Activated T-cell treated with anti-CD3 and anti-CD28 coated beads, Interleukin-2, amount 50 U/mL, for 24 hours (primary cell): Measurements from ENCODE around the gene SYNPO.

Experiments used
- DNase-seq: peaks from one replicate; pipeline ENCODE4 v3.0.0-alpha.2; 2020
- H3K27ac Mint-ChIP-seq: 2 replicates; pipeline ENCODE4 v1.8.0; 2020; ENCODE audit warnings: mild to moderate bottlenecking, mixed read lengths
- H3K27me3 Mint-ChIP-seq: 2 replicates; pipeline ENCODE4 v1.8.0; 2020; ENCODE audit warnings: mixed read lengths
- H3K36me3 Mint-ChIP-seq: 2 replicates; pipeline ENCODE4 v1.8.0; 2020; ENCODE audit warnings: low read depth, mixed read lengths
- H3K4me1 Mint-ChIP-seq: 2 replicates; pipeline ENCODE4 v1.8.0; 2020; ENCODE audit warnings: low read depth, mixed read lengths
- H3K4me3 Mint-ChIP-seq: 2 replicates; pipeline ENCODE4 v1.8.0; 2020; ENCODE audit warnings: mild to moderate bottlenecking, moderate library complexity, mixed read lengths
- H3K9me3 Mint-ChIP-seq: 2 replicates; pipeline ENCODE4 v1.8.0; 2020; ENCODE audit warnings: mixed read lengths

SYNPO gene

DNA sequence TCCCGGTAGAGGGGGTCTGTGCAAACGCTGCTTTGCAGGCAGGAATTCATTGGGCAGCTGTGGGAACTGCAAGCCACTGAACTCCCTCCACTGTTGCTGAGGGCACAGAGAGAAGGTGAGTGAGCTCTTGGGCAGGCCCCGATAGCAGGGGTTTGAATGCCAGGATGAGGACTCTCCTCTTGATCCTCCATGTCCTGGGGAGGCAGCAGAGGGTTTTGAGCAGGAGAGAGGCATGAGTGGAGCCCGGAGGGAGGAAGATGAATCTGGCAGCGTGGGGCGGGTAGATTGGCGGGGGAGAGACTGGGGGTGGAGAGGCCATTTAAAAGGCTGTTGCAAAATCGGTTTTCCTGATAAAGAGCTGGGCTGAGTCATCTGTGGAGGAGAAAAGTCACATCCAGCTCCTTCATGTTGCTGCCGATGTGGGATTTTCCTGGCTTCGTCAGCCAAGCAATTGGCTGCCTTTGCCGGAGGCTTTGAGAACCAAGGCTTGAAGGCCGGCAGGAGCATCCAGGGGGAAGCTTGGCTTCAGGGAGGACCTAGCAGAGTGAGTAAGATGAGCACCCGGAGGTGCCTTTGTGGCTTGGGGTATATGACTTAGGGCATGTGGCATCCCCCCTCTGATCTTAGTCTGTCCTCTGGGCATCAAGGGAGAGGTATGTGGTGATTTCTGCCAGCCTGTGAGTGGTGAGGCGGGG is at the start of gene SYNPO:
SYNPO (plus strand) TSS at position 350 of the 695 bp plus-strand sequence. CDS start 7,616 bp downstream, outside the sequence.
- Mint-ChIP-seq H3K27ac (no peak within 1 kb of the TSS), H3K36me3 (no peaks in the 10 kb centered on the region), H3K4me1 (no peaks in the 10 kb centered on the region), H3K4me3 (no peak within 1 kb of the TSS), H3K9me3 (no peaks in the 10 kb centered on the region), H3K27me3 (peaks cover 9% of the 10 kb centered on the region)
- DNase-seq, result no peak

GRCh38 chr5:150590979-150591695 is 49.3 kb upstream of the SYNPO start:
- H3K36me3 Mint-ChIP-seq, result no peaks in the 10 kb centered on the region
- H3K9me3 Mint-ChIP-seq, result no peaks in the 10 kb centered on the region
- DNase-seq, result no peak
- H3K4me3 Mint-ChIP-seq, result no peak overlapping the region
- H3K27me3 Mint-ChIP-seq, result no peaks in the 10 kb centered on the region
- H3K4me1 Mint-ChIP-seq, result no peaks in the 10 kb centered on the region
- no peak overlapping the region for H3K27ac Mint-ChIP-seq

- Mint-ChIP-seq H3K4me3 (no peak overlapping the region), H3K4me1 (no peaks in the 10 kb centered on the region), H3K27me3 (no peaks in the 10 kb centered on the region), H3K27ac (no peak overlapping the region), H3K9me3 (no peaks in the 10 kb centered on the region), H3K36me3 (no peaks in the 10 kb centered on the region)
- DNase-seq, result no peak
Measured at GRCh38 chr5:150593593-150593992, 46.9 kb upstream of the SYNPO start.

DNA sequence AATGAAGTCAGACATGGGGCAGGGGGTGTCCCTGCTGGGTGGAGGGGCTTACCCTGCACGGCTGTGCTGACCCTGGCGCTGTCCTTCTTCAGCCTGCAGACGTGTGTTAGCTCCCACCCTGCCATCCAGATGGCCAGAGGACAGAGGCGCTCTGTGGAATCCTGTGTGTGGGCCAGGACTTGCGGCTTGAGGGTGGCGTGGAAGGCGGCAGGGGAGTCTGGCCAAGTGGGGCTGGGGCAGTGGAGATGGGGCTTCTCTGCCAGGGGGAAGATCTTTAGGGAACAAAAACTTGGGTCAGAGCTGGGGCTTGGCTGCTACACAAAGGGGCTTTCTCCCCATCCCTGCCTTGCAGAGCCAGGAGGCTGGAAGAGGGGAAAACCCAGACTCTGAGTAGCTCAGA is 46.5 kb upstream of the SYNPO start:
- no peaks in the 10 kb centered on the region for H3K27me3 Mint-ChIP-seq
- no peaks in the 10 kb centered on the region for H3K36me3 Mint-ChIP-seq
- H3K4me3 Mint-ChIP-seq, result no peak overlapping the region
- no peaks in the 10 kb centered on the region for H3K9me3 Mint-ChIP-seq
- DNase-seq, result no peak
- H3K4me1 Mint-ChIP-seq, result no peaks in the 10 kb centered on the region
- H3K27ac Mint-ChIP-seq, result no peak overlapping the region

- Mint-ChIP-seq H3K27ac (no peak overlapping the region), H3K4me1 (no peaks in the 10 kb centered on the region), H3K27me3 (no peaks in the 10 kb centered on the region), H3K4me3 (no peak overlapping the region), H3K9me3 (no peaks in the 10 kb centered on the region), H3K36me3 (no peaks in the 10 kb centered on the region)
- no peak for DNase-seq
Measured at GRCh38 chr5:150595466-150596031, 44.9 kb upstream of the SYNPO start.

- Mint-ChIP-seq H3K4me3 (no peak overlapping the region), H3K4me1 (no peaks in the 10 kb centered on the region), H3K9me3 (no peaks in the 10 kb centered on the region), H3K27me3 (no peaks in the 10 kb centered on the region), H3K27ac (no peak overlapping the region), H3K36me3 (no peaks in the 10 kb centered on the region)
- no peak for DNase-seq
Measured at GRCh38 chr5:150596313-150596712, 44.1 kb upstream of the SYNPO start.

DNA sequence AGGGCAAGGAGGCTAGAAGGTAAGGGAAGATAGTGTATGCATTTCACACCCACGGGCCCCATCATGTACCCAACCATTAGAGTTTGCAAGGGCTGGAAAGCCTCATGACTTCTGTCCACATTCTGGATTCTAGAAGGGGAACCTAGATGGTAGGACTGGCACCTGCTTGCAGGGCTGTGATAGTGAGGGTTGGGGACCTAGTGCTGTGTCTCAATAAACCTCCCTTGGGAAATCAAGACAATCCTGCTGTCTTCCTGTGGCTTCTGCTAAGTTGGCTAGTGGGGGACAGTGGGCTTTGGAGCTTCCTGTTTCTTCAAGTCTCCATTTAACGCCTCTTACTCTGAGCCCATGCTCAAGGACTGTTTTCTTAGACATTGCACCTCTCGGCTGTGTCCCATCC is 43.6 kb upstream of the SYNPO start:
- H3K36me3 Mint-ChIP-seq, result no peaks in the 10 kb centered on the region
- no peak for DNase-seq

DNA sequence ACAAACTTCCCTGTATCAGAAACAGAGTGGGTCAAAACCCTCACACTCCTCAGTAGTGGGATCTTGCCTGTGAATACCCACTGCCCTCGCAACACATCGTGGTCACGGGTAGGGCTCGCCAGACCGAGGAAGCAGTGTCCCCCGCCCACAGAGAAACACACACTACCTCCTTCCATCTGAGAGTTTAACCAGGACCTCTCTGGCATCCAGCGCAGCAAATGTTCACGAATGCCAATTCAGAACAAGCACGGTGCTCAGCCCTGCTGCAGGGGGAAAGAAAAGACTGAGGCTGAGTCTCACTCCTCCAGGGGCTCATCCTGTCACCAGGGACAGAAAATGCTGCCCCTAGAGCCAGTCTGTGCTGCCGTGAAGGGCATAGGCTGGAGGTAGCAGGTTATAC is 42.5 kb upstream of the SYNPO start:
- Mint-ChIP-seq H3K27ac (no peak overlapping the region), H3K4me3 (no peak overlapping the region), H3K36me3 (no peaks in the 10 kb centered on the region), H3K9me3 (no peaks in the 10 kb centered on the region), H3K4me1 (no peaks in the 10 kb centered on the region), H3K27me3 (no peaks in the 10 kb centered on the region)
- no peak for DNase-seq

More for the DNA sequence above, 43.6 kb upstream of the SYNPO start:
- H3K4me3 Mint-ChIP-seq, result no peak overlapping the region
- H3K9me3 Mint-ChIP-seq, result no peaks in the 10 kb centered on the region
- no peaks in the 10 kb centered on the region for H3K4me1 Mint-ChIP-seq
- H3K27ac Mint-ChIP-seq, result no peak overlapping the region
- H3K27me3 Mint-ChIP-seq, result no peaks in the 10 kb centered on the region

GRCh38 chr5:150598821-150599273 is 41.6 kb upstream of the SYNPO start:
- Mint-ChIP-seq H3K4me1 (no peaks in the 10 kb centered on the region), H3K9me3 (no peaks in the 10 kb centered on the region), H3K27ac (no peak overlapping the region), H3K27me3 (no peaks in the 10 kb centered on the region), H3K36me3 (no peaks in the 10 kb centered on the region), H3K4me3 (no peak overlapping the region)
- no peak for DNase-seq

DNA sequence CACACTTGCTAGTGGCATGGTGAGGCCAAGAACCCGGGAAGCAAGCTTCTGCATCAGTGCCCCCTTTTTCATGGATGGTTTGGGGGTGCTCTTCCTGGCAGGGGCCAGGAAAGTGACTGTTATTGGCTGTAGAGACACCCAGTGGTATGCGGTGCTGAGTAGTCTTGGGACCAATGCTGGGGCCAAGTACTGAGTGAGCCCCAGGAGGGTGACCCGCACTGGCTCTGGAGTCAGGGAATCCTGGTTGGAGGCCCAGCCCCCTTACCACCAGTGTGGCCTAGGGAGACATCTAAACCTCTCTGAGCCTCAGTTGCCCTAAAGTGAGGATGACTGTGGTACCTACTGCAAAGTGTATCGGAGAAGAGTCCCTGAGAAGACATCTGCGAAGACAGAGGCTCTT is 41.2 kb upstream of the SYNPO start:
- Mint-ChIP-seq H3K27ac (no peak overlapping the region), H3K4me3 (no peak overlapping the region), H3K27me3 (no peaks in the 10 kb centered on the region), H3K36me3 (no peaks in the 10 kb centered on the region), H3K9me3 (no peaks in the 10 kb centered on the region), H3K4me1 (no peaks in the 10 kb centered on the region)
- no peak for DNase-seq

GRCh38 chr5:150599917-150600511 is 40.4 kb upstream of the SYNPO start:
- H3K27ac Mint-ChIP-seq, result no peak overlapping the region
- DNase-seq, result no peak

DNA sequence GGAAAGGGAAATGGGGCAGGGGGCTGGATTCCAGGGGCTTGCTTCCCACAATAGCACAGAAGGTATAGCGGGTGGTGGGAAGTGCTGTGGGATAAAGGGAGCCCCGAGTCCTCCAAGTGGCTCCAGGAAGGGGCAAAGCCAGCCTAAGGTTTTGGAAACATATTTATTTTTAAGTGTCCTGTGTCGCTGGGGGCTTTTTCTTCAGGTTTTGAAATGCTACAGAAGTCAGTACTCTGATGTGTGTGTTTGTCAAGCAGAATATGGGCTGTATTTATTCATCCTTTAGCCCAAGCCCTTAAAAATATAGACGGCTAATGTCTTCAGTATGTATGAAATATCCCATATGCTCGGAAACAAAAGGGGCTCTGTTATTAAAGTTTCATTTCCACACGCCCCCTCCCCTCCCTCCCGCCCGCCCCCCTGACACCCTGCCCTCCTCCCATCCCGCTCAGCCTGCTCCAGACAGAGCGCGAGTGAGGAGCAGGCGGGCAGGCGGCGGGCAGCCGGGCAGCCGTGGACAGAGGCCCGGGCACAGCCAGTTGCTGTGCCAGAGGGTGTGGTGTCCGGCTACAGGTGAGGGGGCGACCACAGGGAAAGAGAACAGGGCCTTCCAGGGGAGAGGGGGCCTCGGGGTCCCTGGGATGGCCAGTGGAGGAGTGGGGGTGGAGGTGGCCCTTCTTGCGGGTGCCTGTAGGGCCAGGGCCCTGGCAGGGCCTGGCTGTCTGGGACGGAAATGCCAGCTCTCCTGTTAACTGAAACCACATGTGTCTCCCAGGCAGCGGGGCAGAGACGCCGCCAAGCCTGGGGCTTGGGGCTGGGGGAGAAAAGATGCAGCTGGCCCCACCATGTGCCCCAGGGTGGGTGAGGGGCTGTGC is 39.6 kb upstream of the SYNPO start:
- no peaks in the 10 kb centered on the region for H3K36me3 Mint-ChIP-seq
- H3K4me3 Mint-ChIP-seq, result no peak overlapping the region
- H3K9me3 Mint-ChIP-seq, result no peaks in the 10 kb centered on the region
- no peaks in the 10 kb centered on the region for H3K27me3 Mint-ChIP-seq
- DNase-seq, result no peak
- no peaks in the 10 kb centered on the region for H3K4me1 Mint-ChIP-seq
- no peak overlapping the region for H3K27ac Mint-ChIP-seq

More at GRCh38 chr5:150599917-150600511, 40.4 kb upstream of the SYNPO start:
- Mint-ChIP-seq H3K9me3 (no peaks in the 10 kb centered on the region), H3K4me1 (no peaks in the 10 kb centered on the region), H3K4me3 (no peak overlapping the region), H3K36me3 (no peaks in the 10 kb centered on the region), H3K27me3 (no peaks in the 10 kb centered on the region)

DNA sequence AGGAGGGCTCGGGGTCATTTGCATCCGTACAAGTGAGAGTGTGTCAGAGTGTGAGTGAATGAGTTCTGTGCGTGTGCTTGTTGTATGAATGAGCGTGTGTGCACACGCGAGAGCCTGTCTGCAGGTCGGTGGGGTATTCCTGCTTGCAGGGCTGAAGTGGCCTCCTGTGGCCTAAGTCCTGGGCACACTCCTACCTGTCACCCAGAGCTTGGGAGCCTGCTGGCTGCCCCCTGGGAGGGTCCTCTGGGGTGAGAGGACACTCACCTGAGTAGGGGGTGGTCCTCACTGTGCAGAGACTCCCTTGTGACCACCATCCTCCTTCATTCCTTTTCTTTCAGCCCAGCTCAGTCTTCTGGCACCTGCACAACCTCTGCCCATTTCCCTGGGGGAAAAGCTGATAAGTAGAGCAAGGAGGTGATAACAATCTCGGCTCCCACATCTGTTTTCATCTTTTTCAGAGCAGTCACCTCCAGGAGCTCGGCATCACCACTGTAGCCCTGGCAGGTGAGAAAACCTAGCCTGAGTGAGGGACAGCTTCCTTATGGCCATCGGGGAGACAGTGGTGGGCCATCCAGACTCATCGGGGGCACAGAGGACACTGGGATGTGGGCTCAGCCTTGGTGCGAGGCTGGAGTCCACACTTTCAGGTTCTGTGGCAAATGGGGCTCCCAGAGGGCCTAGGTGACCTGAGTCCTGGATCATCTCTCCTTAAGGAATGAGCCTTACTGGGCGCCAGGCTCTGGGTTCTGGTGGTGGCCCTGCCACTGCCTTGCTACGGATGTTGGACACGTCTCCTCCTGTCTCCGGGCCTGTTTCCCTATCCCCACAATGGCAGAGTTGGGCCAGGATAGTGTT is 38.7 kb upstream of the SYNPO start:
- H3K9me3 Mint-ChIP-seq, result no peaks in the 10 kb centered on the region
- no peaks in the 10 kb centered on the region for H3K4me1 Mint-ChIP-seq
- no peak for DNase-seq
- H3K36me3 Mint-ChIP-seq, result no peaks in the 10 kb centered on the region
- no peaks in the 10 kb centered on the region for H3K27me3 Mint-ChIP-seq
- H3K27ac Mint-ChIP-seq, result no peak overlapping the region
- no peak overlapping the region for H3K4me3 Mint-ChIP-seq
